ENCODE data around the gene CORT. TPM values are rescaled to one million over a fixed set of nuclear protein-coding genes. Genes with fewer than 3 reads are reported as not detected.

CORT gene
- total and polyA plus RNA-seq, 4 donors: 0.33 TPM; not detected in 3

DNA sequence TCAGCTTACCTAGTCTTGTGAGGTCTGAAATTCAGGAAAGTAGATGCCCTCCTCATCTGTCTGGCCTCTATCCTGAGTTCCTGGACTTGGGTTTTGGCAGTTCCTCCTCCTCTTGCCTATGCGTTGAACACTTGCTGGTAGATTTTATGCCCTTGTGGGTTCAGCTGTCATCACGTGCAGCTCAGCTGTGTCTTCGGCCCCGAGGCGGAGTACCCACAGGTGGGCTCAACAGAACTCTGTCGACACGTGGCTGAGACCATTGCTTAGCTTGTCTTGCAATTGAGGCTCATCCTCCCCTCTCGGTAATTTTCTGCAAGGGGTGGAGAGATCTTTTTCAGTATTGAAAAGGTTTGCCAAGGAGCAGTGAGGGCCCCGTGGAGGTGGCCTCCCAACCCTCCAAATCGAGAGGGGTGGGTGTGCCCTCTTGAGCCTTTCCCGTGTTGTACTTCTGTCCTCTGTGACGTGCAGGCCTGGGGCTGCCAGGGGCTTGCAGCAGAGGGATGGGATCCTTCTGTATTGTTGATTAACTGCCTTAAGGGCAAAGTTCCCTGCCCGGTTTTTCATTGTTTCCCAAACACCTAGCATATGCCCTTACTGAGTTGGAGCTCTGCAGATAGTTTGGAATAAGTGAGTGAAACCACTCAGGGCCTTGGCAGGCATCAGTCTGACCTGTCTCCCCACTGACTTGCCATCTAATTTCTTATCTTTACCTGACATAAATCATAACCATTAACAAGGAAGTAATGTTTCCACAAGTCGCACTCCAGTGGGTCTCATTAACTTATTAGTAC is 16.7 kb upstream of the CORT start:
- Histone ChIP-seq H3K9me3 (ENCODE audit: control insufficient read depth, low read length) (no peaks in the 10 kb centered on the region), H3K4me3 (ENCODE audit: low read length in 2 of 2) (no peak overlapping the region), H3K4me1 (ENCODE audit: control insufficient read depth in 1 of 2, insufficient read depth in 2 of 2, low read length in 2 of 2) (no peaks in the 10 kb centered on the region), H3K36me3 (ENCODE audit: control insufficient read depth in 1 of 2, insufficient read depth in 2 of 2, low read length in 1 of 2) (no peaks in the 10 kb centered on the region), H3K27me3 (ENCODE audit: control insufficient read depth in 1 of 2, insufficient read depth in 2 of 2, low read length in 1 of 2) (no peaks in the 10 kb centered on the region), H3K27ac (ENCODE audit: low read depth in 1 of 2, low read length in 2 of 2) (no peak overlapping the region)
- DNase-seq (no peak), ATAC-seq (ENCODE audit: low FRiP score) (no peak)
- intact Hi-C loops (cut with DNase I): loop anchor here (5.0 kb wide), 2 partner anchors 39 to 59 kb away; partner anchors contain the start of genes DFFA (in 1 of the 2) and PEX14 (in 1 of the 2)
- 80 to 81% methylated on average over 14 of the region's 14 CpGs for WGBS, 2 donors

DNA sequence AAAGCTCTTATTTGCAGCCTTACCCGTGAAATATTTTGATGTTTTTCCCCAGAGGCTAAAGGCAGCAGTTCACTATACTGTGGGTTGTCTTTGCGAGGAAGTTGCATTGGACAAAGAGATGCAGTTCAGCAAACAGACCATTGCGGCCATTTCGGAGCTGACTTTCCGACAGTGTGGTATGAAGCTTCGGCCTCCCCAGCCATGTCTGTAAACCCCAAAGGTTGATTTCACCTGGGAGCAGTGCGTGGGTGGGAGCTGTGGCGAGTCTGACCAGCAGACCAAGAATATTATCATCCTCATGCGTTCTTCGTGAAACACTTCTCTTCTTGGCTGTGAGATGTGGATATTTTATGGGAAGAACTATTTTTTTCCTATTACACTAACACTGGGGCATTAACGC is 16.0 kb upstream of the CORT start:
- H3K9me3 ChIP-seq (ENCODE audit: control insufficient read depth, low read length): no peaks in the 10 kb centered on the region
- intact Hi-C loops (cut with DNase I): loop anchor here (5.0 kb wide), 2 partner anchors 39 to 59 kb away; partner anchors contain the start of genes DFFA (in 1 of the 2) and PEX14 (in 1 of the 2)
- H3K4me3 ChIP-seq (ENCODE audit: low read length in 2 of 2): no peak overlapping the region
- H3K27ac ChIP-seq (ENCODE audit: low read depth in 1 of 2, low read length in 2 of 2): no peak overlapping the region
- no peaks in the 10 kb centered on the region for H3K4me1 ChIP-seq (ENCODE audit: control insufficient read depth in 1 of 2, insufficient read depth in 2 of 2, low read length in 2 of 2)
- WGBS, 2 donors: 88 to 89% methylated on average over 11 of the region's 11 CpGs
- no peaks in the 10 kb centered on the region for H3K27me3 ChIP-seq (ENCODE audit: control insufficient read depth in 1 of 2, insufficient read depth in 2 of 2, low read length in 1 of 2)
- DNase-seq: no peak
- no peak for ATAC-seq (ENCODE audit: low FRiP score)
- H3K36me3 ChIP-seq (ENCODE audit: control insufficient read depth in 1 of 2, insufficient read depth in 2 of 2, low read length in 1 of 2): no peaks in the 10 kb centered on the region

DNA sequence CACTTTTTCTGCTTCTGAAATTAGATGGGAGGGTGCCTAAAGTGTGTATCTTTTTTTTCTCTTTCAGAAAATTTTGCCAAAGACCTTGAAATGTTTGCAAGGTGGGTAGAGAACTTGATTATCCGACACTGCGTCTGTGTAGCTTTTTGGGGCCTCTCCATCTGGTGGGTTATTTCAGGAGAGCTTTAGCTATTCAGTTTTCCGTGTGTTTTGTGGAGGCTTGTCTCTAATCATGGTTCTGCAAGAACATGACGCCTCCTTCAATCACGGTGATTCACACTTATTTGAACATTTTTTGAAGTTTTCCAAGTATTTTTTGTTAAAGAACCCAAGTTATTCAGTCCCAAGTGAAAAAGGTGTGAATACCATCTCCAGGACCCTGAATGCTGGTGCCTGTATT is 15.2 kb upstream of the CORT start:
- intact Hi-C loops (cut with DNase I): loop anchor here (5.0 kb wide), 2 partner anchors 38 to 58 kb away; partner anchors contain the start of genes DFFA (in 1 of the 2) and PEX14 (in 1 of the 2)
- Histone ChIP-seq H3K36me3 (ENCODE audit: control insufficient read depth in 1 of 2, insufficient read depth in 2 of 2, low read length in 1 of 2) (no peaks in the 10 kb centered on the region), H3K27ac (ENCODE audit: low read depth in 1 of 2, low read length in 2 of 2) (no peak overlapping the region), H3K9me3 (ENCODE audit: control insufficient read depth, low read length) (no peaks in the 10 kb centered on the region), H3K4me1 (ENCODE audit: control insufficient read depth in 1 of 2, insufficient read depth in 2 of 2, low read length in 2 of 2) (no peaks in the 10 kb centered on the region), H3K4me3 (ENCODE audit: low read length in 2 of 2) (no peak overlapping the region), H3K27me3 (ENCODE audit: control insufficient read depth in 1 of 2, insufficient read depth in 2 of 2, low read length in 1 of 2) (no peaks in the 10 kb centered on the region)
- WGBS, 2 donors: 86 to 90% methylated on average over 5 of the region's 5 CpGs
- ATAC-seq (ENCODE audit: low FRiP score) (no peak), DNase-seq (no peak)

DNA sequence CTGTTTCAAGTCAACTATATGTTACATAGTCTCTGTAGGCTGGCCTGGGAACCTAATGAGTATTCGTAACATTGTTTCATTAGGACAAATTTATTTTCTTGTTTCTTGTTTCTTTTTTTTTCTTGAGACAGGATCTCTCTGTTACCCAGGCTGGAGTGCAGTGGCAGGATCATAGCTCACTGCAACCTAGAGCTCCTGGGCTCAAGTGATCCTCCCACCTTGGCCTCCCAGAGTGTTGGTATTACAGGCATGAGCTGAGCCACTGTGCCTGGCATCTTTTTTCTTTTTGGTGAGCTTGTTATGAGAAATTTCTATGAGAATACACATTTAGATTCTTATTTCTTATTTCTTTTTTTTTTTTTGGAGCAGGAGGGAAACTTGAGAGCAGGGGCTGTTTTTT is 12.8 kb upstream of the CORT start:
- Histone ChIP-seq H3K27ac (ENCODE audit: low read depth in 1 of 2, low read length in 2 of 2) (no peak overlapping the region), H3K9me3 (ENCODE audit: control insufficient read depth, low read length) (no peaks in the 10 kb centered on the region), H3K36me3 (ENCODE audit: control insufficient read depth in 1 of 2, insufficient read depth in 2 of 2, low read length in 1 of 2) (no peaks in the 10 kb centered on the region), H3K27me3 (ENCODE audit: control insufficient read depth in 1 of 2, insufficient read depth in 2 of 2, low read length in 1 of 2) (no peaks in the 10 kb centered on the region), H3K4me3 (ENCODE audit: low read length in 2 of 2) (no peak overlapping the region), H3K4me1 (ENCODE audit: control insufficient read depth in 1 of 2, insufficient read depth in 2 of 2, low read length in 2 of 2) (no peaks in the 10 kb centered on the region)
- intact Hi-C loops (cut with DNase I): no loop called here
- peak in 1 of 2 donors; percentile 13 for DNase-seq
- no peak for ATAC-seq (ENCODE audit: low FRiP score)
- 91 to 93% methylated on average over 1 of the region's 1 CpG for WGBS, 2 donors

DNA sequence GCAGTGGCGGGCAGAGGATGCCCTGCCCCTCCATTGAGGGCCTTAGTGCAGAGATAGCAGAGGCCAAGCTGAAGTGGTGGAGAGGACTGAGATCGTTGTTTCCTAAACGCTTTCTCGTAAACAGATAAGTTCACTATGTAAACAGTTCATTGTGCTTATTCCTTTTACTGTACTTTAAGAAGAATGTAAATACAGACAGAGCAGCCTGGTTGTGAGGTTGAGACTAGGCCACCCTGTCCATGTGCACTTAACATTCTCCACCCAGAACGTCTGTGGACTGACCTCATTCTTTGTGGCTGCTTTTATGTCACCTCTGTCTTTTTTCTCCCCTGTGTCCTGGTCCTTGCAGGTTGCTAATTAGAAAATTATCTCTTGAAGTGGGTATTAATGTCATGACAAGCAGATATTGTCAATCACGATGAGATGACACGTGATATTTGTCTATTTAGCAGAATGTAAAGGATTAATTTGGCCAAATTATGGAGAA is 11.1 kb upstream of the CORT start:
- H3K4me3 ChIP-seq (ENCODE audit: low read length in 2 of 2): no peak overlapping the region
- H3K27ac ChIP-seq (ENCODE audit: low read depth in 1 of 2, low read length in 2 of 2): no peak overlapping the region
- ATAC-seq (ENCODE audit: low FRiP score) (no peak), DNase-seq (no peak)
- no peaks in the 10 kb centered on the region for H3K27me3 ChIP-seq (ENCODE audit: control insufficient read depth in 1 of 2, insufficient read depth in 2 of 2, low read length in 1 of 2)
- WGBS, 2 donors: 81 to 82% methylated on average over 7 of the region's 7 CpGs
- intact Hi-C loops (cut with DNase I): no loop called here
- no peaks in the 10 kb centered on the region for H3K9me3 ChIP-seq (ENCODE audit: control insufficient read depth, low read length)
- H3K36me3 ChIP-seq (ENCODE audit: control insufficient read depth in 1 of 2, insufficient read depth in 2 of 2, low read length in 1 of 2): no peaks in the 10 kb centered on the region
- H3K4me1 ChIP-seq (ENCODE audit: control insufficient read depth in 1 of 2, insufficient read depth in 2 of 2, low read length in 2 of 2): no peaks in the 10 kb centered on the region

DNA sequence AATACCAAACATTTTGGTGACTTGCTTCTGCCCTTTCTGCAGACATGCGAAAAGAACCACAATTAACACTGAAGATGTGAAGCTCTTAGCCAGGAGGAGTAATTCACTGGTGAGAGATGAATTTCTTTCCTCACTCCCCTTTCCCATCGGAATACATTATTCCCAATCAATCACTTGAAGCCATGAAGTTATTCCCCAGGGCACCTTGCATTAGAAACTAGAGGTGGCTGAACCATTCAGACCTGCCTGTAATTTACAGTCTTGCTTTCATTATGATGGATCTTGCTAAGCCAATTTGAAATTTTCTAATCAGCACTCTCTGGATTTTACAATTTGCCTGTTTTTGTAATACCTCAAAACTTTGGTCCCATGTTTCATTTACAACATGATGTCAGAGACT is 9.5 kb upstream of the CORT start:
- no peaks in the 10 kb centered on the region for H3K9me3 ChIP-seq (ENCODE audit: control insufficient read depth, low read length)
- H3K4me1 ChIP-seq (ENCODE audit: control insufficient read depth in 1 of 2, insufficient read depth in 2 of 2, low read length in 2 of 2): no peaks in the 10 kb centered on the region
- ATAC-seq (ENCODE audit: low FRiP score): no peak
- no peak for DNase-seq
- no peak overlapping the region for H3K4me3 ChIP-seq (ENCODE audit: low read length in 2 of 2)
- no peaks in the 10 kb centered on the region for H3K36me3 ChIP-seq (ENCODE audit: control insufficient read depth in 1 of 2, insufficient read depth in 2 of 2, low read length in 1 of 2)
- no peak overlapping the region for H3K27ac ChIP-seq (ENCODE audit: low read depth in 1 of 2, low read length in 2 of 2)
- intact Hi-C loops (cut with DNase I): no loop called here
- 88 to 93% methylated on average over 2 of the region's 2 CpGs for WGBS, 2 donors
- H3K27me3 ChIP-seq (ENCODE audit: control insufficient read depth in 1 of 2, insufficient read depth in 2 of 2, low read length in 1 of 2): no peaks in the 10 kb centered on the region

DNA sequence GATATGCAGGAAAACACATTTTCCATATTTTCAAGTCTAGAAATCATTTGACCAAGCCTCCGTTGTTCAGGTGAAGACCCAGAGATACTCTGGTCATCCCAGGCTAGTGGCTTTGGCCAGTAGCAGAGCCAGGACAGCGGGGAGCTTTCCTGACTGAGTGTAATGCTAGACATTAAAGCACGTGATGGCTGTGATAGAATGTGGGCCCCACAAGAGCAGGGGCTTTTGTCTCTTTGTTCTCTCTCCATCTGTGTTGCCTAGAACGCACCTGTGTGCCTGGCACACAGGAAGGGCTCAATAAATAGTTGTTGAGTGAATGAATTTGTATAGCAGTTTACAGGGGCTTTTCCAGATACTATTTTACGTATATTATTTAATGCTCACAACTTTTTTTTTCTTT is 9.0 kb upstream of the CORT start:
- intact Hi-C loops (cut with DNase I): no loop called here
- DNase-seq (no peak), ATAC-seq (ENCODE audit: low FRiP score) (no peak)
- Histone ChIP-seq H3K4me3 (ENCODE audit: low read length in 2 of 2) (no peak overlapping the region), H3K9me3 (ENCODE audit: control insufficient read depth, low read length) (no peaks in the 10 kb centered on the region), H3K27ac (ENCODE audit: low read depth in 1 of 2, low read length in 2 of 2) (no peak overlapping the region), H3K4me1 (ENCODE audit: control insufficient read depth in 1 of 2, insufficient read depth in 2 of 2, low read length in 2 of 2) (no peaks in the 10 kb centered on the region), H3K36me3 (ENCODE audit: control insufficient read depth in 1 of 2, insufficient read depth in 2 of 2, low read length in 1 of 2) (no peaks in the 10 kb centered on the region), H3K27me3 (ENCODE audit: control insufficient read depth in 1 of 2, insufficient read depth in 2 of 2, low read length in 1 of 2) (no peaks in the 10 kb centered on the region)
- 92 to 97% methylated on average over 5 of the region's 5 CpGs for WGBS, 2 donors

DNA sequence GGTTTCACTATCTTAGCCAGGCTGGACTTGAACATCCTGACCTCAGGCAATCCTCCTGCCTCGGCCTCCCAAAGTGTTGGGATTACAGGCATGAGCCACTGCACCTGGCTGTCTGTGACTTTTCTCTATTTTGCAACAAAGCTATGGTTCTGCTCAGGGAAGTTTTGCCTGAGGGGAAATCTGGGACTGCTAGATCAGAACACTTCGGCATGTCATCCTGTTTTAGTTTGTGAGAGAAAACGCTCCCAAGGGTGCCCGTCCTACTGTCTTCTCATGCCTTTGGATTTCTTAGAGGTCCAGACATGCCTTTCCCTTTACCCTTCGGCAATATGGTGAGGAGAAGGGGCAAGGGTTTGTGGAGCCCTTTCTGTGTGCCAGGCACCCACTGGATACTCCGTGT is 5.6 kb upstream of the CORT start:
- no peaks in the 10 kb centered on the region for H3K4me1 ChIP-seq (ENCODE audit: control insufficient read depth in 1 of 2, insufficient read depth in 2 of 2, low read length in 2 of 2)
- no peak overlapping the region for H3K4me3 ChIP-seq (ENCODE audit: low read length in 2 of 2)
- no peak for DNase-seq
- ATAC-seq (ENCODE audit: low FRiP score): no peak
- WGBS, 2 donors: 93 to 96% methylated on average over 6 of the region's 6 CpGs
- H3K27ac ChIP-seq (ENCODE audit: low read depth in 1 of 2, low read length in 2 of 2): no peak overlapping the region
- H3K27me3 ChIP-seq (ENCODE audit: control insufficient read depth in 1 of 2, insufficient read depth in 2 of 2, low read length in 1 of 2): no peaks in the 10 kb centered on the region
- no peaks in the 10 kb centered on the region for H3K36me3 ChIP-seq (ENCODE audit: control insufficient read depth in 1 of 2, insufficient read depth in 2 of 2, low read length in 1 of 2)
- H3K9me3 ChIP-seq (ENCODE audit: control insufficient read depth, low read length): no peaks in the 10 kb centered on the region
- intact Hi-C loops (cut with DNase I): no loop called here

DNA sequence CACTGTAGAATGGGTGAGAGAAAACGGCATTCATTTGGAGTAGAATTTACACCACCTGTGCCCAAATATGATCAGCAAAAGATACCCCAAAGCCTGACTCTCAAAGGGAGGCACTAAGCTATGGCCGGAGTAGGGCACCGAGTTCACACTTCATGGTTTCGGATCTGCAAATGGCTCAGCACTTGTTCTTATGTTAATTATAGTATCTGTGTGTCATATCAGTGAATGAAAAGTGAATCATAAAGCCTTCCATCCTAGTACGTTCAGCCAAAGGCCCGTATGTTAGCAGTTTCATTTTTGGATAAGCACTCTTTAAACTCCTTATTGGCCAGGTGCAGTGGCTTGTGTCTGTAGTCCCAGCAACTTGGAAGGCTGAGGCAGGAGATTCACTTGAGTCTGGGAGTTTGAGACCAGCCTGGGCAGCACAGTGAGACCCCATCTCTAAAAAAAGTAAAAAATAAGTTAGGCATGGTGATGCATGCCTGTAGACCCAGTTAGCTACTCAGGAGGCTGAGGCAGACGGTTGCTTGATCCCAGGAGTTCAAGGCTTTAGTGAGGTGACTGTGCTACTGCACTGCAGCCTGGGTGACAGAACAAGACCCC is 4.9 kb upstream of the CORT start:
- H3K9me3 ChIP-seq (ENCODE audit: control insufficient read depth, low read length): no peaks in the 10 kb centered on the region
- H3K4me3 ChIP-seq (ENCODE audit: low read length in 2 of 2): no peak overlapping the region
- DNase-seq (no peak), ATAC-seq (ENCODE audit: low FRiP score) (no peak)
- H3K27me3 ChIP-seq (ENCODE audit: control insufficient read depth in 1 of 2, insufficient read depth in 2 of 2, low read length in 1 of 2): no peaks in the 10 kb centered on the region
- intact Hi-C loops (cut with DNase I): no loop called here
- H3K4me1 ChIP-seq (ENCODE audit: control insufficient read depth in 1 of 2, insufficient read depth in 2 of 2, low read length in 2 of 2): no peaks in the 10 kb centered on the region
- H3K36me3 ChIP-seq (ENCODE audit: control insufficient read depth in 1 of 2, insufficient read depth in 2 of 2, low read length in 1 of 2): no peaks in the 10 kb centered on the region
- 89 to 92% methylated on average over 7 of the region's 7 CpGs for WGBS, 2 donors
- H3K27ac ChIP-seq (ENCODE audit: low read depth in 1 of 2, low read length in 2 of 2): no peak overlapping the region
